OCI-LY3 (cell line): ENCODE measurements around the gene ISCA1.

Source experiments
- CTCF ChIP-seq: fragments of 200-600, 300-600 bp; sonication (generic); IDR thresholded peaks from 2 replicates; pipeline ENCODE4 v1.5.1; 2014; ENCODE audit warnings: antibody characterized with exemption, low read length, low read depth
- EZH2phosphoT487 ChIP-seq: fragments of 200-600 bp; shearing (Covaris generic); IDR thresholded peaks from 2 replicates; pipeline ENCODE4 v1.6.1; 2018; ENCODE audit warnings: antibody characterized with exemption, mixed run types, low read depth

- TF ChIP-seq CTCF (no peak), EZH2phosphoT487 (no peak)
These were observed 3.9 kb upstream of the ISCA1 start for GRCh38 chr9:86286278-86286677.
